ENCODE results near the gene WWC1. TPM values are rescaled to one million over a fixed set of nuclear protein-coding genes. Genes with fewer than 3 reads are reported as not detected.

WWC1 gene
- total RNA-seq, 1 donor from 2014 or later: 118 TPM

- peaks cover 1% of the 10 kb centered on the region for H3K36me3 ChIP-seq (ENCODE audit: control insufficient read depth, insufficient read depth, low read length)
- TF ChIP-seq CTCF (IDR thresholded peaks at IDR 0.05; ENCODE audit: insufficient read depth, low read length, poor library complexity, severe bottlenecking): no peak
- no peak for DNase-seq (ENCODE audit: low read depth)
- H3K4me3 ChIP-seq (ENCODE audit: low read depth, low read length): no peak overlapping the region
- no peaks in the 10 kb centered on the region for H3K27me3 ChIP-seq (ENCODE audit: control insufficient read depth, insufficient read depth, low read length)
Measured at GRCh38 chr5:168364750-168365550, 73.5 kb downstream of the WWC1 start.

GRCh38 chr5:168365581-168366081 lies 74.2 kb downstream of the WWC1 start:
- peak; percentile 52 for TF ChIP-seq CTCF (IDR thresholded peaks at IDR 0.05; ENCODE audit: insufficient read depth, low read length, poor library complexity, severe bottlenecking)
- no peak overlapping the region for H3K4me3 ChIP-seq (ENCODE audit: low read depth, low read length)

GRCh38 chr5:168366116-168366515 lies 74.7 kb downstream of the WWC1 start:
- Histone ChIP-seq H3K36me3 (ENCODE audit: control insufficient read depth, insufficient read depth, low read length) (peaks cover 1% of the 10 kb centered on the region), H3K27me3 (ENCODE audit: control insufficient read depth, insufficient read depth, low read length) (no peaks in the 10 kb centered on the region), H3K4me3 (ENCODE audit: low read depth, low read length) (no peak overlapping the region)
- TF ChIP-seq CTCF (IDR thresholded peaks at IDR 0.05; ENCODE audit: insufficient read depth, low read length, poor library complexity, severe bottlenecking): no peak
- peak; percentile 79 for DNase-seq (ENCODE audit: low read depth)

More at GRCh38 chr5:168365581-168366081, 74.2 kb downstream of the WWC1 start:
- no peak for DNase-seq (ENCODE audit: low read depth)
- H3K27me3 ChIP-seq (ENCODE audit: control insufficient read depth, insufficient read depth, low read length): no peaks in the 10 kb centered on the region
- H3K36me3 ChIP-seq (ENCODE audit: control insufficient read depth, insufficient read depth, low read length): peaks cover 1% of the 10 kb centered on the region

- no peak overlapping the region for H3K4me3 ChIP-seq (ENCODE audit: low read depth, low read length)
- no peak for DNase-seq (ENCODE audit: low read depth)
- TF ChIP-seq CTCF (IDR thresholded peaks at IDR 0.05; ENCODE audit: insufficient read depth, low read length, poor library complexity, severe bottlenecking): no peak
- no peaks in the 10 kb centered on the region for H3K27me3 ChIP-seq (ENCODE audit: control insufficient read depth, insufficient read depth, low read length)
- no peaks in the 10 kb centered on the region for H3K36me3 ChIP-seq (ENCODE audit: control insufficient read depth, insufficient read depth, low read length)
Measured at GRCh38 chr5:168368854-168369253, 77.4 kb downstream of the WWC1 start.

- DNase-seq (ENCODE audit: low read depth): no peak
- no peak overlapping the region for H3K4me3 ChIP-seq (ENCODE audit: low read depth, low read length)
Measured at GRCh38 chr5:168370831-168371230, 79.4 kb downstream of the WWC1 start.

More at GRCh38 chr5:168370831-168371230, 79.4 kb downstream of the WWC1 start:
- Histone ChIP-seq H3K27me3 (ENCODE audit: control insufficient read depth, insufficient read depth, low read length) (no peaks in the 10 kb centered on the region), H3K36me3 (ENCODE audit: control insufficient read depth, insufficient read depth, low read length) (no peaks in the 10 kb centered on the region)
- TF ChIP-seq CTCF (IDR thresholded peaks at IDR 0.05; ENCODE audit: insufficient read depth, low read length, poor library complexity, severe bottlenecking): no peak
